GM12878 (cell line): Measurements from ENCODE around the gene ATP5PB. TPM values are rescaled to one million over a fixed set of nuclear protein-coding genes. Genes with fewer than 3 reads are reported as not detected.

ENCODE experiments used
- ATAC-seq: fragments of 200-7000 bp; cut with Tn5 transposase; 3 replicates; pipeline ENCODE4 v1.9.1; 2020; ENCODE audit warnings: mild to moderate bottlenecking, moderate library complexity
- BruUV-seq: library from RNA; stranded (reverse); fragments of 400-500 nt; replicated peaks from 2 replicates; lab custom pipeline; 2021; lab: Mats Ljungman, UMichigan
- CTCF ChIA-PET: fragments of 300-600 bp; sonication (Branson Sonifier 250); formaldehyde crosslinking; extraction: SDS; loops from one replicate; lab custom pipeline; 2021; ENCODE audit warnings: inconsistent platforms; lab: Yijun Ruan, JAX
- POLR2A ChIA-PET: fragments of 350-600 bp; formaldehyde crosslinking; extraction: SDS; loops from one replicate; lab custom pipeline; 2021; ENCODE audit warnings: inconsistent platforms; lab: Charles Lee
- RAD21 ChIA-PET: fragments of 300-600 bp; sonication (Branson Sonifier 250); formaldehyde crosslinking; loops from one replicate; lab custom pipeline; 2023; ENCODE audit warnings: antibody characterized with exemption; ENCODE audit not compliant: unreplicated experiment; lab: Charles Lee
- SMC1A ChIA-PET: fragments of 300-600 bp; sonication (Branson Sonifier 250); formaldehyde crosslinking; loops from one replicate; lab custom pipeline; 2023; ENCODE audit not compliant: unreplicated experiment, uncharacterized antibody; lab: Charles Lee
- DNase-seq: peaks from one replicate; pipeline ENCODE4 v3.0.0-alpha.2; 2011; ENCODE audit warnings: low read depth, low spot score
- FAIRE-seq: peaks from 3 replicates; lab custom pipeline; 2011; peaks lifted over from hg19 to GRCh38; lab: Jason Lieb, UNC
- H2AFZ ChIP-seq: 2 replicates; pipeline ENCODE4 v1.6.0; 2011; ENCODE audit warnings: low read depth, low read length, control low read depth; ENCODE audit not compliant: control insufficient read depth
- H3K27ac ChIP-seq: 2 replicates; pipeline ENCODE4 v1.5.1; 2011; ENCODE audit warnings: control low read depth; ENCODE audit not compliant: control insufficient read depth, insufficient read depth
- H3K27me3 ChIP-seq, 2 experiments: replicated peaks in 1 of 2; 2 replicates each; pipeline versions ENCODE4 v1.6.0 to v1.6.1; 2011; ENCODE audit warnings: low read length in 1 of 2; ENCODE audit not compliant: control insufficient read depth in 2 of 2, insufficient read depth in 2 of 2
- H3K36me3 ChIP-seq, 2 experiments: 2 replicates each; pipeline ENCODE4 v1.5.1; 2011; ENCODE audit warnings: low read length in 1 of 2; ENCODE audit not compliant: control insufficient read depth in 2 of 2, insufficient read depth in 2 of 2
- H3K4me1 ChIP-seq: 2 replicates; pipeline ENCODE4 v1.6.1; 2011; ENCODE audit warnings: mild to moderate bottlenecking, low read length, moderate library complexity, mixed read lengths; ENCODE audit not compliant: control insufficient read depth, insufficient read depth
- H3K4me2 ChIP-seq: 2 replicates; pipeline ENCODE4 v1.6.0; 2011; ENCODE audit warnings: control low read depth; ENCODE audit not compliant: control insufficient read depth, insufficient read depth
- H3K4me3 ChIP-seq: fragments of 200-600 bp; sonication (generic); 2 replicates; pipeline ENCODE4 v1.5.1; 2016
- H3K79me2 ChIP-seq: 2 replicates; pipeline ENCODE4 v1.6.0; 2011; ENCODE audit warnings: low read length; ENCODE audit not compliant: control insufficient read depth, insufficient read depth
- H3K9ac ChIP-seq: 2 replicates; pipeline ENCODE4 v1.8.0; 2011; ENCODE audit warnings: low read length, control low read depth, mixed read lengths; ENCODE audit not compliant: control insufficient read depth, insufficient read depth
- H3K9me3 ChIP-seq: replicated peaks from 3 replicates; pipeline ENCODE4 v1.5.1; 2011; ENCODE audit warnings: mild to moderate bottlenecking, low read length; ENCODE audit not compliant: control insufficient read depth, insufficient read depth
- H4K20me1 ChIP-seq: 2 replicates; pipeline ENCODE4 v1.6.0; 2011; ENCODE audit not compliant: control insufficient read depth, insufficient read depth
- BRCA1 ChIP-seq: IDR thresholded peaks from 2 replicates; pipeline ENCODE4 v1.6.1; 2011; ENCODE audit warnings: low read depth, low read length, improper control_type of control experiment
- CREB1 ChIP-seq: IDR thresholded peaks from 2 replicates; pipeline ENCODE4 v1.6.1; 2012; ENCODE audit warnings: low read depth, mild to moderate bottlenecking, inconsistent platforms
- CUX1 ChIP-seq: IDR thresholded peaks from 2 replicates; pipeline ENCODE4 v1.6.1; 2012; ENCODE audit warnings: improper control_type of control experiment, low read depth, low read length; ENCODE audit not compliant: insufficient replicate concordance
- FOXK2 ChIP-seq: fragments of 450-650 bp; IDR thresholded peaks from 2 replicates; pipeline ENCODE4 v1.6.1; 2017; ENCODE audit warnings: mild to moderate bottlenecking, moderate library complexity
- IRF4 ChIP-seq: IDR thresholded peaks from 2 replicates; pipeline ENCODE4 v1.6.1; 2011; ENCODE audit warnings: low read depth, low read length
- PAX5 ChIP-seq: IDR thresholded peaks from 2 replicates; pipeline ENCODE4 v1.6.1; 2011; ENCODE audit warnings: low read depth, low read length, borderline replicate concordance
- ZBTB4 ChIP-seq: fragments of 450-650 bp; formaldehyde crosslinking; IDR thresholded peaks from 2 replicates; pipeline ENCODE4 v1.4.0; 2022; ENCODE audit warnings: mild to moderate bottlenecking, moderate library complexity
- ZNF207 ChIP-seq: fragments of 450-650 bp; IDR thresholded peaks from 2 replicates; pipeline ENCODE4 v1.6.1; 2014; ENCODE audit warnings: antibody characterized with exemption, mild to moderate bottlenecking, borderline replicate concordance
- WGBS: methylation state at CpG from one replicate; pipeline ENCODE4 v1.1.6; 2016; ENCODE audit warnings: low lambda C conversion rate; ENCODE audit not compliant: insufficient replicate concordance, insufficient coverage; ENCODE audit errors: missing lambda C conversion rate; 5-methylcytosine and 5-hydroxymethylcytosine counted together
- in situ Hi-C: fragments of 300-500 bp; cut with MboI; formaldehyde crosslinking; loops from 9 replicates; pipeline ENCODE4 v1.14.3; 2018; ENCODE audit warnings: mixed read lengths
- intact Hi-C: fragments of 100-400 bp; cut with micrococcal nuclease; formaldehyde crosslinking; loops from one replicate; pipeline ENCODE4 v1.14.2; 2022; ENCODE audit not compliant: unreplicated experiment
- polyA plus RNA-seq, 11 experiments: library from polyadenylated mRNA; depleted of rRNA in 4 of 11; unstranded in 6 of 11; stranded (reverse) in 5 of 11; fragments of >200 nt; fragmentation: Nextera tagmentation in 4 of 11; fragmentation: Illumina TruSeq in 1 of 11; extraction: Ambion mirVana in 4 of 11; extraction: Trizol in 1 of 11; gene quantifications; 1 replicate in 1 of 11; 2 replicates in 10 of 11; pipeline versions ENCODE4 v1.2.1 to v1.2.3, GENCODE V29; 2011 to 2016; ENCODE audit warnings: inconsistent platforms in 2 of 11, missing spikeins in 2 of 11, low read depth in 1 of 11
- total RNA-seq, 4 experiments: library from RNA; depleted of rRNA in 3 of 4; stranded (reverse); fragments of >200 nt in 3 of 4; fragmentation: Illumina TruSeq in 1 of 4; extraction: Trizol in 1 of 4; gene quantifications; 2 replicates each; pipeline versions ENCODE4 v1.2.1 to v1.2.3, GENCODE V29; 2013 to 2021
- TF ChIP-seq, protein P1 (sequence below): fragments of 450-650 bp; IDR thresholded peaks from 2 replicates; pipeline ENCODE4 v1.6.1; 2017; ENCODE audit warnings: mild to moderate bottlenecking
- TF ChIP-seq, protein P2 (sequence below): fragments of 450-650 bp; IDR thresholded peaks from 2 replicates; pipeline ENCODE4 v1.6.1; 2017; ENCODE audit warnings: low read depth, mild to moderate bottlenecking, moderate library complexity
- TF ChIP-seq, protein P3 (sequence below): IDR thresholded peaks from 2 replicates; pipeline ENCODE4 v1.6.1; 2012; ENCODE audit warnings: low read length, inconsistent platforms

ATP5PB gene
- total and polyA plus RNA-seq, 10 of the 15 experiments (the other 5 are each of a cell fraction or from before 2014, with no cell fraction given), result 380 to 1,760 (median 677) TPM

GRCh38 chr1:111414756-111415155 is 34.5 kb upstream of the ATP5PB start:
- H4K20me1 ChIP-seq, result no peaks in the 10 kb centered on the region
- no peaks in the 10 kb centered on the region for H3K9me3 ChIP-seq
- no peaks in the 10 kb centered on the region for H3K79me2 ChIP-seq
- no peaks in the 10 kb centered on the region for H3K36me3 ChIP-seq
- intact Hi-C loops (loop anchor here (10.0 kb wide), 1 partner anchor 60 kb away; the partner anchor contains the start of gene C1orf162), in situ Hi-C loops (no loop called here)
- H3K27ac ChIP-seq, result no peak overlapping the region
- ATAC-seq (no peak), FAIRE-seq (no peak), DNase-seq (no peak)
- ChIA-PET CTCF (no interaction called here), SMC1A (interaction anchor here (1.6 to 2.3 kb wide), 2 partner anchors 9 to 14 kb away, joined by 6 to 7 read pairs; no protein-coding TSS in a partner anchor), POLR2A (no interaction called here), RAD21 (no interaction called here)
- no peak overlapping the region for H2AFZ ChIP-seq
- H3K4me3 ChIP-seq, result no peak overlapping the region
- no peaks in the 10 kb centered on the region for H3K27me3 ChIP-seq
- no peak overlapping the region for H3K4me2 ChIP-seq
- BruUV-seq, result no TSS peak
- H3K4me1 ChIP-seq, result no peaks in the 10 kb centered on the region
- WGBS, result 45% methylated on average over 2 of the region's 2 CpGs
- no peak overlapping the region for H3K9ac ChIP-seq
- no peak for TF ChIP-seq ZNF207
- TF ChIP-seq CREB1, result no peak
- TF ChIP-seq, protein P1, sequence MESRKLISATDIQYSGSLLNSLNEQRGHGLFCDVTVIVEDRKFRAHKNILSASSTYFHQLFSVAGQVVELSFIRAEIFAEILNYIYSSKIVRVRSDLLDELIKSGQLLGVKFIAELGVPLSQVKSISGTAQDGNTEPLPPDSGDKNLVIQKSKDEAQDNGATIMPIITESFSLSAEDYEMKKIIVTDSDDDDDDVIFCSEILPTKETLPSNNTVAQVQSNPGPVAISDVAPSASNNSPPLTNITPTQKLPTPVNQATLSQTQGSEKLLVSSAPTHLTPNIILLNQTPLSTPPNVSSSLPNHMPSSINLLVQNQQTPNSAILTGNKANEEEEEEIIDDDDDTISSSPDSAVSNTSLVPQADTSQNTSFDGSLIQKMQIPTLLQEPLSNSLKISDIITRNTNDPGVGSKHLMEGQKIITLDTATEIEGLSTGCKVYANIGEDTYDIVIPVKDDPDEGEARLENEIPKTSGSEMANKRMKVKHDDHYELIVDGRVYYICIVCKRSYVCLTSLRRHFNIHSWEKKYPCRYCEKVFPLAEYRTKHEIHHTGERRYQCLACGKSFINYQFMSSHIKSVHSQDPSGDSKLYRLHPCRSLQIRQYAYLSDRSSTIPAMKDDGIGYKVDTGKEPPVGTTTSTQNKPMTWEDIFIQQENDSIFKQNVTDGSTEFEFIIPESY, result no peak
- no peak for TF ChIP-seq CUX1
- TF ChIP-seq, protein P2, sequence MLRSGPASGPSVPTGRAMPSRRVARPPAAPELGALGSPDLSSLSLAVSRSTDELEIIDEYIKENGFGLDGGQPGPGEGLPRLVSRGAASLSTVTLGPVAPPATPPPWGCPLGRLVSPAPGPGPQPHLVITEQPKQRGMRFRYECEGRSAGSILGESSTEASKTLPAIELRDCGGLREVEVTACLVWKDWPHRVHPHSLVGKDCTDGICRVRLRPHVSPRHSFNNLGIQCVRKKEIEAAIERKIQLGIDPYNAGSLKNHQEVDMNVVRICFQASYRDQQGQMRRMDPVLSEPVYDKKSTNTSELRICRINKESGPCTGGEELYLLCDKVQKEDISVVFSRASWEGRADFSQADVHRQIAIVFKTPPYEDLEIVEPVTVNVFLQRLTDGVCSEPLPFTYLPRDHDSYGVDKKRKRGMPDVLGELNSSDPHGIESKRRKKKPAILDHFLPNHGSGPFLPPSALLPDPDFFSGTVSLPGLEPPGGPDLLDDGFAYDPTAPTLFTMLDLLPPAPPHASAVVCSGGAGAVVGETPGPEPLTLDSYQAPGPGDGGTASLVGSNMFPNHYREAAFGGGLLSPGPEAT, result no peak
- TF ChIP-seq IRF4, result no peak
- TF ChIP-seq, protein P3, sequence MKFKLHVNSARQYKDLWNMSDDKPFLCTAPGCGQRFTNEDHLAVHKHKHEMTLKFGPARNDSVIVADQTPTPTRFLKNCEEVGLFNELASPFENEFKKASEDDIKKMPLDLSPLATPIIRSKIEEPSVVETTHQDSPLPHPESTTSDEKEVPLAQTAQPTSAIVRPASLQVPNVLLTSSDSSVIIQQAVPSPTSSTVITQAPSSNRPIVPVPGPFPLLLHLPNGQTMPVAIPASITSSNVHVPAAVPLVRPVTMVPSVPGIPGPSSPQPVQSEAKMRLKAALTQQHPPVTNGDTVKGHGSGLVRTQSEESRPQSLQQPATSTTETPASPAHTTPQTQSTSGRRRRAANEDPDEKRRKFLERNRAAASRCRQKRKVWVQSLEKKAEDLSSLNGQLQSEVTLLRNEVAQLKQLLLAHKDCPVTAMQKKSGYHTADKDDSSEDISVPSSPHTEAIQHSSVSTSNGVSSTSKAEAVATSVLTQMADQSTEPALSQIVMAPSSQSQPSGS, result no peak
- no peak for TF ChIP-seq FOXK2
- TF ChIP-seq BRCA1, result no peak
- no peak for TF ChIP-seq PAX5
- no peak for TF ChIP-seq ZBTB4
